Stimulated activated CD8-positive, alpha-beta memory T cell treated with anti-CD3 and anti-CD28 coated beads, Interleukin-2, amount 100 ng/mL, for 1 hour (primary cell): ENCODE results near the gene OR6B2.
A peak's percentile ranks its signal among the peaks of the same experiment; 100 is the strongest.
"Not testable (repeated sequence)": the region's sequence is repeated elsewhere in the genome, so short reads cannot be mapped to it uniquely, and the experiment has no call there.

Experiments
- DNase-seq, 2 donors: peaks; one replicate each; pipeline ENCODE4 v3.0.0-alpha.2; 2020; ENCODE audit warnings: low read depth in 2 of 2

OR6B2 gene

DNA sequence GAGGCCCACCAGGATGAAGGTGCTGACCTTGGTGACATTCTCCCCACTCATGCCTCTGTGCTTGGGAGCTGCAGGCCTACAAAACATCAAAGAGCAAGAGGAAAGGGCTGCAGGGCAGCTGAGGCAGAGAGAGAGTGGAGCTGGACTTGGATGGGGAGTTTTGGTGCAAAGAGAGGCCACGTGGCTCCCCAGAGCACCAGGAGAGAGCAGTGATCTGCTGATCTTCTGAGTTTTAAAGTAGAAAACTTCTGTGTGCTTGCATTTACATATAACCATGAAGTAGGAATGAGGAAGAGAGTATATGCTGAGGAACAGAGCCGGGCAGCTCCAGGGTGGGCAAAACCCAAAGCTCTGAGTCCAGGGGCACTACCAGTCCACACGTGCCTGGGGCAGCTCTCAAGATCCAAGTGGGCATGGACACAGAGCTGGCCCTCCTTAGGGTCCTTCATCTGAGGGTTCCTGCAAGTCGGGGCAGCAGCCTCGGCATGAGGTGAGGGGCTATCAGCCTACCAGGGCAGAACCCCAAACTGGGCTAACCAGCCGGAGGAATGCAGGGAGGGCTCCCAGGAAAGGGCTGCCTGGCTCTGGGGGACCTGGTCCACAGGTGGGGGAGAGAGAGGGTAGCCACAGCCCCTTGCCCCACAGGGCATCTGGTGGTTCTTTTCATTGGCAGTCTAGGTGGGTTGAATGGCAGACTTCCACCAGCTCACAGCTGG lies at the start of gene OR6B2:
OR6B2 (minus strand) TSS at position 51 of the 716 bp plus-strand sequence; CDS start at position 51, 0 bp downstream.
- DNase-seq = no peak

DNA sequence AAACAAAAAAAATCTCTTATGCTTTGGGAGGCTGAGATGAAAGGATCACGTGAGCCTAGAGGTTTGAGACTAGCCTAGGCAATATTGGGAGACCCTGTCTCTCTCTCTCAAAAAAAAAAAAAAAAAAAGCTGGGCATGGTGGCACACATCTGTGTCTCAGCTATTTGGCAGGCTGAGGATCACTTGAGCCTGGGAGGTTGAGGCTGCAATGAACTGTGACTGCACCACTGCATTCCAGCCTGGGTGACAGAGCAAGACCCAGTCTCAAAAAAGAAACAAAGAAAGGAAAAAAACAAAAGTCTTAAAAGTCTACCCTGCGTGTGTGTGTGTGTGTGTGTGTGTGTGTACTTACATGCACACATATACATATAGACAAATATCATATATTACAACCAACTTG lies 48.4 kb upstream of the OR6B2 start:
- DNase-seq = no peak

DNA sequence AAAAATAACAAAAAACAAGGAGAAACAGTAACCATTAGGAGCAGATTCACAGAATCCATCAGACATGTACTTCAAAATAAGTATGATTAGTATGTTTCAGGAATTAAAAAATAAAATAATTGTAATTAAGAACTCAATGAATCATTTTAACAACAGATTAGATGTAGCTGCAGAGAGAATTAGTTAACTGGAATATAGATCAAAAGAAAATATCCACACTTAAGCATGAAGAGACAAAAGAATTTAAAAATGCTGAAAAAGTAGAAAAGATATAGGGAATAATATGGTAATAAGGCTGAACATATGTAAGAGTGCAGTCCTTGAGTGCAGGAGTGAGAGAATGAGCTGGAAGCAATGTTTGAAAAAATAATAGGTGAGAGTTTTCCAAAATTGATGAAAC lies 47.2 kb upstream of the OR6B2 start:
- no peak for DNase-seq

DNA sequence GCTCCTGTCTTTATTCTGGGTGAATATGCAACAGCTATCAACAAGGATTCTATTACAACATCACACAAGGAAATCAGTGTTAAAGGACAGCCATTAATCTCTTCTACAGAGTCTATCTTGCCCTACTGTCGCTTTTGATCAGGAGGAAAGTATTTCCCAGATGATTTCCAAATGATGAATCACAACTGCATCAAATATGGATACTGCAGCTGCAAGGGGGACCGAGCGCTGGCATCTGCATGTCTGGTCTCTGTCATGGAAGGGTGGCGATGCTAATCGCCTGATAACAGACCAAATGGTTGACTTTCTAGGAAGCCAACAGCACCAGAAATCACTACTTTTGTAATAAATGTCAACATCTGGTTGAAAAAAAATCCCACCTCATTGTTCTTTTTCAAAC lies 44.3 kb upstream of the OR6B2 start:
- no peak for DNase-seq

DNA sequence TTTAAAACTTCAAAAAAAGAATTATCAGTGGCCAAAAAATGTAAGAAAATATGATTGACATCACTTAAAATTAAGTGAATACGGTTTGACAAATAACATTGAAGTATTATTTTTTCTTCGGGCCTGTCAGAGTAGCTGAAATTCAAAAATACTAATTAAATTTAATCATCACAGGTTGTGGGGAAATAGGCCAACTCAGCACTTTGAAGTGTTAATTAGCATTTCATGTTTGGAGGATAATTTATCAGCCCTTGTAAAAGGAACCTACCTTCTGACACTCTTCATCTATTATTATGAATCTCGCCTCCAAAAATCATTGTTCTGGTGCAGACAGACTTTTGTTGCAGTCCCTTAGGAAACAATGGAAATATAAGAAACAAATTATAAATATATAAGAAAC lies 40.7 kb upstream of the OR6B2 start:
- DNase-seq = no peak

DNA sequence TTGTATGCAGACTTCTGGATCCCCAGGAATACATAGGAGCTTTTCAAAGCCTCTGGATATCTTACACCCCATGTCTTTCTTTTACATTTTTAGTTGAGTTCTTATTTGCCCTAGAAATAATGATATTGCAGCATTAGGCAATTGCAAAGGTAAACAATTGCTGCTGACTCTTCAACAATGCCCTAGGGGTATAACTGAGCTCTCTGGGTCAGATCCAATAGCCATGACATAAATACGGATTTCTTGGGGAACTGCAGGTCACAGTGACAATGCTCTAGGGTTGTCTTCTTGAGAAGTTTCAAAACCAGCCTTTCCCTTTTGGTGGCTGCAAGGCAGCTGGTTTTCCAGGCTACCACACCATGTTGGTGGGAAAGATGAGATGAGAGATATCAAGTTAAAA lies 39.6 kb upstream of the OR6B2 start:
- no peak for DNase-seq

DNA sequence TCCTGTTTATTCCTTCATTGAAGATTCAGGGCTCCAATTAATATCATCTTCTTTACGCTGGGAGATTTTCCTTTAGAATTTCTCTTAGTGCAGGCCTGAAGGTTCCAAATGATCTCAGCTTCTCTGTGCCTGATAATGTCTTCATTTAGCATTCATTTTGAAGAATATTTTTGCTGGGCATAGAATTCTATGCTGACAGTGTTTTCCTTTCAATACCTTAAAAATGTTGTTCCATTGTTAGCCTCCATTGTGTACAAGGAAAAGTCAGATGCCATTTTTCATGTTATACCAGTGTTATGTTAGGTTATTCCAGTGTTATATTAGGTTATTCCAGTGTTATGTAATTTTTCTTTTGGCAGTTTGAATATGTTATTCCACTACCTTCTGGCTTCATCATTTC lies 38.0 kb upstream of the OR6B2 start:
- no peak for DNase-seq

DNA sequence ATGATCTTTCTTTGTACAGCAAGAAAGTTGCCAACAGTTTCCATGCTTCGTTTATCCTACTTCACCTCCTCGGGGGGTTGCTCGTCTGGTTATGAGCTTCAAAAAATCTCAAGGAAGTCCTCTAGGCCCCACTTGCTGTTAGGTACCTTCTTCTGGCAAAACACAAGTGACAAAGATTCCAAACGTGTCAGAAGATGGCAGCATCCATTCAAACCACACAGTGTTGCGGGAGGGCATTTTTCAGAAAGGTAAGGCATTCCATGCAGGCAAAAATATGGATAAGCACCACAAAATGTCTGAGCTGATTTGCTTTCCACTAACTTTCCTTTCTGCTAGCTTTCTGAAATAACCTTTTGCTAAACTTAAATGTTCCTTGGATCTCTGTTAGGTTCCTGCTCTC lies 36.3 kb upstream of the OR6B2 start:
- DNase-seq = no peak

DNA sequence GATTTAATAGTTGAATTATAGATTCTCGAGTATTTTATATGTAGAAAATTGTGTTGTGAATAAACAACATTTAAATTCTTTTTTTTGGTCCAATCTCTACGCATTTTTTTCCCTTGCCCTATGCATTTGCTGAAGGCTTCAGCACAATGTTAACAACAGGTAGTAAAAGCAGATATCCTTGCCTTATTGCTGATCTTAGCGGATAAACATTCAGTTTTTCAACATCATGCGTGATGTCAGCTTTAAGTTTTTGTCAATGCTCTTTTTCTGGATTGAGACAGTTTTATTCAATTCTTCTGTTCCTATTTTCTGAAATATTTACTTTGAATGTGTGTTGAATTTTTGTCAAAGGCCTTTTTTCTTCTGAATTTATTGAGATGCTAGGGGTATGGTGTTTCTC lies 34.7 kb upstream of the OR6B2 start:
- DNase-seq = no peak

DNA sequence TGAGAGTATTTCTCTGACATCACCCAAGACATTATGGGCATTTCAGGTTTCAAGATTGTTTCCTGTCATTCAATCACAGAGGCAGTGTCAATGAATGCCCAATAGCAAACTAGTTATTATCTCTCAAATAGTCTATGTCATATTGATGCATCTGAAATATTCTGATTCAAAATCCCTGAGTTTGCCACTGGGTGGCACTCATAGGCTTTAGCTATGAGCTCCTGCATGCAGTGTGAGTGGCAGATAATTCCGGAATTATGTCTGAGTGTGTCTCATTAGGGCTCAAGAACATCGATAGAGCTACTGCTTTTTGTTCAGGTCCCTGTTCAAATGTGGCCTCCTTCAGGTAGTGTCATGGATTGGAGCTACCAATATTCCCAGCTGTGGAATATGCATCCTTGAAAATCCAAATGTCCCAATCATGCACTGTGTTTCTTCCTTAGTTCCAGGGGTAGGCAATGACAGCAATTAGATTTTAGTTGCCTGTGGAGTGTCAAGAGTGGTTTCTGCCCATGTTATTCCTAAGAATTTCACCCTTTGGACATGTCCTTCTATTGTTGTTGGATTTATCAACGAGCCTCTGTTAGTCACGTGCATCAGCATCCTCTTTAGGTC lies 30.9 kb upstream of the OR6B2 start:
- peak in 1 of 2 donors; percentile 2 for DNase-seq

DNA sequence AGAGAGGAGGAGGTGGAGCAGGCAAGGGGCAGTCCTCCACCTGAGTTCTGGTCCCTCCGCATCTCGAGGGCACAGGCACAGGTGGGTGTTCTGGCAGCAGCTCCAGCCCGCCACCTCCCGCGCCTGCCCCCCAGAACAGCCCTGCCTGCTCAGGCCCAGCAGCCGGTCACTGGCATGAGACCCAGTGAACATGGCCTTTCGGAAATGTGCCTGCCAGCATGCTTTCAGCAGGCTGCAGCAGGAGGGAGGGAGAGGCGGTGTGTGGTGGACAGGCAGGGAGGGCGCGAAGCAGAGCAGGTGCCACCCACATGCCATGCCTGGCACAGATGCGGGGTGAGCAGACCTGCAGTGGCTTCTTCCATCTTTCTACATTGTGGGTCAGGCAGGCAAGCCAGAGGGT lies 26.4 kb upstream of the OR6B2 start:
- DNase-seq = no peak

DNA sequence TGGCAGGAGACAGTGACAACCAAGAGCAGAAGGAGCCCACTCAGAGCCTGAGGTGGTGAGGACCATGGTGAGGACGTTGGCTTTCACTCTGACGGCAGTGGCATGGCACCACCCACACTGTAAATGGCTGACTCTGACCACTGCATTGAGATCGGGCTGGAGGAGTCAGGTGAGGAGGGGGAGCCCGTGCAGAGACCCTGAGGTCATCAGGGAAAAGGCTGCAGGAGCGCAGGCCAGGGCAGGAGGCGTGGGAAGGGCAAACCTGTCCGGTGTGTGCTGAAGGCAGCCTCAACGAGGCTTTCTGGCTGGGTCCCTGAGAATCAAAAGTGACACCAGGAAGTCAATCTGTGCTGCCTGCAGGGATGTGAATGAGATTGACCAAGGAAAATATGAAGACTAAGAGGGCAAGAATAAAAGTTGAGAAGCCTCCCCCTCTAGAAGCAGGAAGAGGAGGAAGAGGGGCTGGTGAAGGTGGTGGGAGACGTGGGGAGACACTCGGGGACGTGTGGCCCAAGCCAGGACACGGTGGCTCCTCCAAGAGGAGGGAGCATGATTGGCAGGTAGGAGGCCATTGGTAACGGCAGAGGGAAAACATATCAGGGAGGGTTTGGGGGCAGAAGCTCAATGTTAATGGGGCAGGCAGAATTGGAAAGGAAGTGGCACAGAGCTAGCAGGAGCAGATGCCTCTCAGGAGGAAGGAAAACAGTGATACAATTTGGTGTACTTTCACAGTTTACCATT lies 25.1 kb upstream of the OR6B2 start:
- DNase-seq = no peak

DNA sequence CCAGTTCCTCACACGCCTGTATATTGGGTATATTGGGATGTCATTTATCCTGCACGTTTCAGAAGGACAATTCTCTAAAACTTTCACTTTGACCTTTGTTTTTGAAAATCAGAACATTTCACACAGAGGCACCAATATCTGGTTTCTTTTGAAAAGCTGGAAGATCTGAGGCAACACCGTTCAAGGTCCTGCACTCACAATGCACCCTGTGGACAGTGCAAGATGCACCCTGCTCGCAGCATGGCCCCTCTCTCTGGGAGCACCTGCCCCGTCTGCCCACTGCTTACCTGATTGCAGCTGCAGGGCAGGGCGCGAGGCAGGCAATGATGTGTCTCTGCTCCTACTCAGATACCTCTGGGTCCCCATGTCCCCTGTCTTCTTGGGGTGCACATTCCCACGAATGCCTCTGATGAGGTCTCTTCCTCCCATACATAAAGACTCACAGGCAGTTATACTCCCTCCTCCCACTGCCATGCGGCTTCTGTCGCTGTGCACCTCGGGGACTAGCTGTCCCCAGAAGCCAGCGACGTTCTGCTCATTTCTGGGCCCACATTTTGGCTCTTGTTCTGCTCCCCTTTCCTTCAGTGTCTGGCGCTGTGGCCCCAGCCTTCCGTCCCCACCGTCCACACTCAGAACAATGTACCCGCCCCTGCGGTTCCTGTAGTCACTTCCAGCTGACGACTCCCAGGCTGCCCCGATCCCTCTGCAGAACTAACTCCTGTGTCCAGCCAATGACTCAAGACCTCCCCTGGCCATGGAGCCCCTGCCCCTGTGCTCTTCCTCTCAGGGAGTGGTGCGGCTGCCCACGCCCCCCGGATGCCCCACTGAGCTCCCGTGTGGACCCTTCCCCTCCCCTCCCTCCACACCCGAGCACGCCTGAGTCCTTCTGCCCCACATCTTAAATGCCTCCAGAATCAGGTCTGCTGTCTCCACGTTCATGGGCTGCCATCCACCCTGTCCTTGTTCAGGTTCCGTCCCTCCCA lies 23.2 kb upstream of the OR6B2 start, which contains the start of gene OR6B3:
OR6B3 (minus strand) TSS at position 349 of the 983 bp plus-strand sequence.
- DNase-seq = no peak

DNA sequence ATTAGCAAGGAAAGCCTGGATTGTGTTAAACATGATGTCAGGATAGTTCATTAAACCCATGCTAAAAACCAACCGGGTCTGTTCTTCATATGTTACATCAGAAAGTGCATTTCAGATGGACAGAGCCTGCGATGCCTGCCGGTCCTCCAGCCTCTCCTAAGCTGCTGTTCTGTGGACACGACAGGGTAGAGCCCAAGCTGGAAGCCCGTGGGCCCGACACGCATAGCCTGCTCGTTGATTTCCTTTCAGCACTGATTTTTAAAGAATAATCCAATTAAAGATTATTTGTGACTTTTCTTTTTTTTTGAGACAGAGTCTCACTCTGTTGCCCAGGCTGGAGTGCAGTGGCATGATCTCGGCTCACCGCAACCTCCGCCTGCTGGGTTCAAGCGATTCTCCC lies 22.3 kb upstream of the OR6B2 start:
- no peak for DNase-seq

DNA sequence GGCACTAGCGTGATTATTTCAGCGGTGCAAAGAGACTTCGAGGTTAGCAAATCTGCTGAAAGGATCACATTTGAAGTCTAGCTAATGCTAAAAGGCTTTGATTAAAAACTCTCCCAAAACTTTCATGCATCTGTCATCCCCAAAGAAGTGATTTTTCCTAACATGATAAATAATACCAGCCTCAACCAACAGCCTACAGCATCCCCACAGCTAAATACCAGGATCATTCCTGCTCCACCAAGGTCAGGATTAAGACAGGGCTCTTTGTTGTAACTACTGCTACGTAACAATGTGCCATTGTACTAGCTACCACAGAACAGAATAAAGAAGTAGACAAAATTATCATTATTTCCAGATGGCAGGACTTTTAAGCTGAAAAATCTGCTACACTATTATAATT lies 21.5 kb upstream of the OR6B2 start:
- no peak for DNase-seq

DNA sequence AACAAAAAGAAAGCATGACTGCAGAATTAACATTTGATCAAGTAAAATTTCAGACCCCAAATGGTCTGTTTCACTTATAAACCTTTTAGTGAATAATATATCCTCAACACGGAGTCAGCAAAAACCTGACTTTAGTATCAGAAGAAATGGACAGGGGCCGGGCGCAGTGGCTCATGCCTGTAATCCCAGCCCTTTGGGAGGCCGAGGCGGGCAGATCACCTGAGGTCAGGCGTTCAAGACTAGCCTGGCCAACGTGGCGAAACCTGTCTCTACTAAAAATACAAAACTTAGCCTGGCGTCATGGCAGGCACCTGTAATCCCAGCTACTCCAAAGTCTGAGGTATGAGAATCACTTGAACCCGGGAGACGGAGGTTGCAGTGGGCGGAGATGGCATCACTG lies 20.0 kb upstream of the OR6B2 start:
- DNase-seq = no peak

DNA sequence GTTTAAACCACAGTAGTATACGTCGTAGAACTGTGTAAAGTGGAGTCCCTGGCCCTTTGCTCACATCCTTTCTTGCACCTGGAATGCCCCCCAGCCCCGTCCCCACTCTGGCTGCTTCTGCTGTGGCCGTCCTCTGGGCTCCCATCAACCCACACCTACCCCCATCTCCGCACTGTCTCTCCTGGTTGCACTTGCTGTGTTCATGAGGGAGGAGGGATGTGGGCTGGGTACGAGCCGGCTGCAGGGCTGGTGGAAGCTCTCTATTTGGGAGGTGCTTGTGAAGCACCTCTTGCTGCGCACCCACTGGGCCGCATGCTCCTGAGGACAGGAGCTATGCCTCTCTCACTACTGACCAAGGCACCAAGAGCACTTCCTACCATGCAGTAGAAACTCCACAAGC lies 18.0 kb upstream of the OR6B2 start:
- no peak for DNase-seq

DNA sequence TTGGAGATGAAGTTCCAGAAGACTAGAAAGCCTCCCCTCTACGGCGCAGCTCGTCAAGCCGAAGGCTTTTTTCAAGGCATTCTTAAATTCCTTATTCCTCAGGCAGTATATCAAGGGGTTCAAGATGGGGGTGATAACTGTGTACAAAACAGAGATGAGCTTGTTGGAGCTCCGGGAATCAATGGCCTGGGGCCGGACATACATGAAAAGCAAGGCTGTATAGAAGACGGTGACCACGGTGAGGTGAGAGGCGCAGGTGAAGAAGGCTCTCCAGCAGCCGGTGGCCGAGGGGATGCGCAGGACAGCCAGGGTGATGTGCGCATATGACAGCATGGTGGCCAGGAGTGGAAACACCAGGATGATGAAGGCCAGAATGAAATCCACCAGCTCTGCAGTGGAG lies 14.9 kb upstream of the OR6B2 start:
- DNase-seq = no peak

DNA sequence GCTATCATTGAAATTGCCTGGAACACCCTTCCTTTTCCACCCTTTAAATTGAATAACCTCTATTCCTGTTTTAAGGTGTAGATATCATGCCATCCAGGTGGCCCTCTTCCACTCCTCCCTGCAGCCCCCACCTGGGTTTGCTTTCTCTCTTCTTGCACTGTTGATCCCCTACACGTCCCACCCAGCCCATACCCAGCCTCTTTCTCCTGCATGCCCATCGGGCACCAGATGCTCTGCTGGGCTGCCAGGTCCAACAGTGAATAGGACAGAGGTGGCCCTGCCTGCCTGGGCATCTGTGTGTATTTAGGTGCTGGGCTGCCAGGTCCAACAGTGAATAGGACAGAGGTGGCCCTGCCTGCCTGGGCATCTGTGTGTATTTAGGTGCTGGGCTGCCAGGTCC lies 13.9 kb upstream of the OR6B2 start:
- not testable (repeated sequence) for DNase-seq

DNA sequence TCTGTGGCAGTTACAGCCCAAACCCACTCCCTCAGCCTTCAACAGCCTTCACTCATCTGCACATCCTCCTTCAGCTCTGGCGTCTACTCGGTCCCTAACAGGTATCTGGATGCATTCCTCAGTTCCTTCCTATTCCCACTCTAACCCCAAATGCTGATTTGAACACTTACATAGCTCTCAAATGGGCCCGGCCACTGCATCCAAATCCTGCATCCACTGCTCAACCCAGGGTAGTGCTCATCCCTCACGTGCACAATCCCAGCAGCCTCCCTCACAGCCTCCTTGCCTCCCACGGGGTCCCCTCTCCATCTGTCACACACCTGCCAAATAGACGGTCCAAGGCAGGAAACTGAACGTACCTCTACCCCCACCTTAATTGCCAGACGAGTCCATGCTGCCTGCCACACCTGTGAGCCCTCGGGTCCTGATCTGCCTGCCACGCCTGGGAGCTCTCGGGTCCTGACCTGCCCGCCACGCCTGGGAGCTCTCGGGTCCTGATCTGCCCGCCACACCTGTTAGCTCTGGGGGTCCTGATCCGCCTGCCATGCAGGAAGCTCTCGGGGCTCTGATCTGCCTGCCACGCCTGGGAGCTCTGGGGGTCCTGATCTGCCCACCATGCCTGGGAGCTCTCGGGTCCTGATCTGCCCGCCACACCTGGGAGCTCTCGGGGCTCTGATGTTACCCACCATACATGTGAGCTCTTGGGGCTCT lies 13.2 kb upstream of the OR6B2 start:
- no peak for DNase-seq

DNA sequence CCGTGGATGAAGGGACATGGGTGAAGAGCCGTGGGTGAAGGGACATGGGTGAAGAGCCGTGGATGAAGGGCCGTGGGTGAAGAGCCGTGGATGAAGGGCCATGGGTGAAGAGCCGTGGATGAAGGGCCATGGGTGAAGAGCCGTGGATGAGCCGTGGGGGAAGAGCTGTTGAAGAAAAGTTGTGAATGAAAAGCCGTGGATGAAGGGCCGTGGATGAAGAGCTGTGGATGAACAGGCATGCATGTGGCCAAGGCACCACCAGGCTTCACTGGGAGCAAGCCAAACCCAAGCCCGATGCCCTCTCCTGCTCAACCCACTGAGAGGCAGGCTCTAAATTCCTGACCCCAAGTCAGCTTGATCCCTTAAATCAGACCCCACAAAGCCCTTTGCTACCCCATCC lies 12.5 kb upstream of the OR6B2 start:
- no peak for DNase-seq
